Astrocyte (in vitro differentiated cells and primary cell): Measurements from ENCODE around the gene RIIAD1.

Source experiments
- EZH2 ChIP-seq: IDR thresholded peaks from 2 replicates; pipeline ENCODE4 v1.6.1; 2012; ENCODE audit warnings: mild to moderate bottlenecking, low read length, inconsistent platforms; ENCODE audit not compliant: insufficient read depth
- TF ChIP-seq, protein P1 (sequence below): IDR thresholded peaks from 2 replicates; pipeline ENCODE4 v1.5.1; 2011; ENCODE audit warnings: low read depth, mild to moderate bottlenecking, inconsistent platforms, low read length, moderate library complexity; ENCODE audit not compliant: insufficient read depth

GRCh38 chr1:151673407-151673806 lies 47.9 kb upstream of the RIIAD1 start:
- TF ChIP-seq, protein P1, sequence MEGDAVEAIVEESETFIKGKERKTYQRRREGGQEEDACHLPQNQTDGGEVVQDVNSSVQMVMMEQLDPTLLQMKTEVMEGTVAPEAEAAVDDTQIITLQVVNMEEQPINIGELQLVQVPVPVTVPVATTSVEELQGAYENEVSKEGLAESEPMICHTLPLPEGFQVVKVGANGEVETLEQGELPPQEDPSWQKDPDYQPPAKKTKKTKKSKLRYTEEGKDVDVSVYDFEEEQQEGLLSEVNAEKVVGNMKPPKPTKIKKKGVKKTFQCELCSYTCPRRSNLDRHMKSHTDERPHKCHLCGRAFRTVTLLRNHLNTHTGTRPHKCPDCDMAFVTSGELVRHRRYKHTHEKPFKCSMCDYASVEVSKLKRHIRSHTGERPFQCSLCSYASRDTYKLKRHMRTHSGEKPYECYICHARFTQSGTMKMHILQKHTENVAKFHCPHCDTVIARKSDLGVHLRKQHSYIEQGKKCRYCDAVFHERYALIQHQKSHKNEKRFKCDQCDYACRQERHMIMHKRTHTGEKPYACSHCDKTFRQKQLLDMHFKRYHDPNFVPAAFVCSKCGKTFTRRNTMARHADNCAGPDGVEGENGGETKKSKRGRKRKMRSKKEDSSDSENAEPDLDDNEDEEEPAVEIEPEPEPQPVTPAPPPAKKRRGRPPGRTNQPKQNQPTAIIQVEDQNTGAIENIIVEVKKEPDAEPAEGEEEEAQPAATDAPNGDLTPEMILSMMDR, result no peak
- TF ChIP-seq EZH2, result no peak
